WTC11 (cell line): ENCODE results near the gene DNAJC5G. TPM values are rescaled to one million over a fixed set of nuclear protein-coding genes. Genes with fewer than 3 reads are reported as not detected.

ENCODE experiments used
- ATAC-seq: fragments of 200-7000 bp; cut with Tn5 transposase; 2 replicates; pipeline ENCODE4 v1.10.0; 2021; ENCODE audit warnings: mild to moderate bottlenecking, moderate library complexity
- CTCF ChIA-PET: fragments of 300-600 bp; sonication (Branson Sonifier 250); formaldehyde crosslinking; loops from one replicate; lab custom pipeline; 2021; ENCODE audit warnings: antibody characterized with exemption; lab: Charles Lee
- POLR2A ChIA-PET: fragments of 350-600 bp; sonication (Branson Sonifier 250); formaldehyde crosslinking; loops from one replicate; lab custom pipeline; 2021; ENCODE audit warnings: antibody characterized with exemption; lab: Charles Lee
- DNase-seq: peaks from one replicate; pipeline ENCODE4 v3.0.0; 2021; ENCODE audit warnings: low spot score
- H3K27ac Mint-ChIP-seq: 2 replicates; pipeline ENCODE4 v1.8.0; 2021; ENCODE audit warnings: mixed read lengths
- H3K27me3 Mint-ChIP-seq: 2 replicates; pipeline ENCODE4 v1.8.0; 2021; ENCODE audit warnings: low read depth, mild to moderate bottlenecking, moderate library complexity, mixed read lengths
- H3K36me3 Mint-ChIP-seq: 2 replicates; pipeline ENCODE4 v1.8.0; 2021; ENCODE audit warnings: mixed read lengths
- H3K4me1 Mint-ChIP-seq: 2 replicates; pipeline ENCODE4 v1.8.0; 2022; ENCODE audit warnings: mixed read lengths
- H3K4me3 Mint-ChIP-seq: 2 replicates; pipeline ENCODE4 v1.8.0; 2021; ENCODE audit warnings: mild to moderate bottlenecking, moderate library complexity, mixed read lengths
- H3K9me3 Mint-ChIP-seq: 2 replicates; pipeline ENCODE4 v1.8.0; 2021; ENCODE audit warnings: mixed read lengths
- AFF4 ChIP-seq: sonication (generic); formaldehyde crosslinking; IDR thresholded peaks from 2 replicates; pipeline ENCODE4 v1.8.1; 2023; ENCODE audit warnings: mild to moderate bottlenecking, missing genetic modification reagents, borderline replicate concordance
- CREB1 ChIP-seq: sonication (generic); formaldehyde crosslinking; IDR thresholded peaks from 2 replicates; pipeline ENCODE4 v1.8.0; 2023; ENCODE audit warnings: mild to moderate bottlenecking, missing genetic modification reagents
- CREM ChIP-seq: sonication (generic); formaldehyde crosslinking; IDR thresholded peaks from 2 replicates; pipeline ENCODE4 v1.8.1; 2022; ENCODE audit warnings: mild to moderate bottlenecking, missing genetic modification reagents, moderate library complexity
- FOXK1 ChIP-seq: sonication (generic); formaldehyde crosslinking; IDR thresholded peaks from 2 replicates; pipeline ENCODE4 v1.8.0; 2022; ENCODE audit warnings: mild to moderate bottlenecking, moderate library complexity, missing genetic modification reagents
- IRF1 ChIP-seq: sonication (generic); formaldehyde crosslinking; IDR thresholded peaks from 2 replicates; pipeline ENCODE4 v1.8.0; 2023; ENCODE audit warnings: missing genetic modification reagents
- MAX ChIP-seq: sonication (generic); formaldehyde crosslinking; IDR thresholded peaks from 2 replicates; pipeline ENCODE4 v1.8.0; 2022; ENCODE audit warnings: mild to moderate bottlenecking, missing genetic modification reagents
- MLX ChIP-seq: sonication (generic); formaldehyde crosslinking; IDR thresholded peaks from 2 replicates; pipeline ENCODE4 v1.8.1; 2023; ENCODE audit warnings: mild to moderate bottlenecking, missing genetic modification reagents, moderate library complexity
- NFATC4 ChIP-seq: fragments of 250-450 bp; sonication (Bioruptor Pico); IDR thresholded peaks from 2 replicates; pipeline ENCODE4 v1.9.0; 2021; ENCODE audit warnings: mild to moderate bottlenecking
- PRRX2 ChIP-seq: fragments of 250-450 bp; sonication (Bioruptor Pico); IDR thresholded peaks from 2 replicates; pipeline ENCODE4 v1.8.0; 2021; ENCODE audit warnings: mild to moderate bottlenecking
- RELA ChIP-seq: sonication (generic); formaldehyde crosslinking; IDR thresholded peaks from 2 replicates; pipeline ENCODE4 v1.8.1; 2022; ENCODE audit warnings: missing genetic modification reagents, mild to moderate bottlenecking, borderline replicate concordance
- ZNF416 ChIP-seq: fragments of 250-450 bp; sonication (Bioruptor Pico); IDR thresholded peaks from 2 replicates; pipeline ENCODE4 v1.9.0; 2021; ENCODE audit warnings: mild to moderate bottlenecking, inconsistent platforms
- ZNF423 ChIP-seq: fragments of 250-450 bp; sonication (Bioruptor Pico); IDR thresholded peaks from 2 replicates; pipeline ENCODE4 v2.1.2; 2022; ENCODE audit warnings: mild to moderate bottlenecking, moderate library complexity
- ZNF532 ChIP-seq: fragments of 250-450 bp; sonication (Bioruptor Pico); IDR thresholded peaks from 2 replicates; pipeline ENCODE4 v1.9.0; 2021; ENCODE audit warnings: mild to moderate bottlenecking, borderline replicate concordance
- total RNA-seq: library from RNA; stranded (reverse); gene quantifications from 3 replicates; pipeline ENCODE4 v1.2.3, GENCODE V29; 2021
- TF ChIP-seq, protein P1 (sequence below): sonication (generic); formaldehyde crosslinking; IDR thresholded peaks from 2 replicates; pipeline ENCODE4 v1.8.0; 2022; ENCODE audit warnings: mild to moderate bottlenecking, missing genetic modification reagents

The DNAJC5G gene
- total RNA-seq, 1 experiment from 2014 or later: 0.44 TPM

DNA sequence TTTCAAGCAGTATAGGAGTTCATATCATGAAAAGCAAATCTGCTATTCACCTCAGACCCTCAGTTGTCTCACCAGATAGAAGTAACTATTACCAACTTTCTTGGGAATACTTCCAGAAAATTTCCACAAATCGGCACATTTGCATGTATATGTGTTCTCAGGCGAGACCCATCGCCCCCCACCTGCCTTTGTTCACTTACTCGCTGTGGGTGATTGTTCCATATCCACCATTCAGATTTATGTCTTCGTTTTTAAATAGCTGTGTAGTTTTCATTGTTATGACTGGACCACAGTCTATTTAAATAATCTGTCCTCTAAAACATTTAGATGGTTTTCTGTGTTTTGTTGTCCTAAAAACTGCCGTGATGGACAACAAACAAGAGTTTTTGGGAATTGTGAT is 10.2 kb downstream of the DNAJC5G start (continued):
- TF ChIP-seq IRF1 (CRISPR knock-in tag): no peak
- TF ChIP-seq MAX: no peak
- TF ChIP-seq NFATC4: no peak
- TF ChIP-seq MLX (CRISPR knock-in tag): no peak
- TF ChIP-seq, all 79 proteins: peak for 0

DNA sequence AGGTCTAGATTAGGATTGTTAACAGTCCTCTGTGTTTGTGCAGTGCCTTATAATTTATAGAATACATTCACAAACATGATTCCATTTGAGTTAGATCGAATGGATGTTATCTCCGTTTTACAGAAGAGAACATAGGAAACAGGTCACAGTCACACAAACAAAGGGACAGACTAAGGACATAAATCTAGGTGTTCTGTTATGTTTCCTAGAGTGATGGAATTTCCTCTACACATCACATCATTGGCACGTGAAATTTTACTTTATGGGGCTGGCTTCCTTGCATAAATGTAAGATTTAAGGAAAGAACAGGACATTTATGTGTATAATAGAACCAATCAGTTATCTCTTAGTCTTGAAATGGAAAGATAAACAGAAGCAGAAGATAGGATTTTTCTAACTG is 13.4 kb downstream of the DNAJC5G start:
- Mint-ChIP-seq H3K4me3 (no peak overlapping the region), H3K4me1 (peaks cover 38% of the 10 kb centered on the region), H3K9me3 (no peaks in the 10 kb centered on the region), H3K27me3 (no peaks in the 10 kb centered on the region), H3K27ac (no peak overlapping the region), H3K36me3 (no peaks in the 10 kb centered on the region)
- no peak for TF ChIP-seq CREM (CRISPR knock-in tag)
- TF ChIP-seq PRRX2 (CRISPR knock-in tag): no peak
- TF ChIP-seq FOXK1 (CRISPR knock-in tag): no peak
- no peak for TF ChIP-seq ZNF416 (CRISPR knock-in tag)
- TF ChIP-seq RELA (CRISPR knock-in tag): no peak
- TF ChIP-seq ZNF532 (CRISPR knock-in tag): no peak
- TF ChIP-seq AFF4 (CRISPR knock-in tag): no peak
- CTCF ChIA-PET: interaction anchor here (1.0 to 1.5 kb wide), 3 partner anchors 9 to 38 kb away, joined by 5 to 9 read pairs (median 7); no protein-coding TSS in a partner anchor
- POLR2A ChIA-PET: no interaction called here
- ATAC-seq (no peak), DNase-seq (no peak)

DNA sequence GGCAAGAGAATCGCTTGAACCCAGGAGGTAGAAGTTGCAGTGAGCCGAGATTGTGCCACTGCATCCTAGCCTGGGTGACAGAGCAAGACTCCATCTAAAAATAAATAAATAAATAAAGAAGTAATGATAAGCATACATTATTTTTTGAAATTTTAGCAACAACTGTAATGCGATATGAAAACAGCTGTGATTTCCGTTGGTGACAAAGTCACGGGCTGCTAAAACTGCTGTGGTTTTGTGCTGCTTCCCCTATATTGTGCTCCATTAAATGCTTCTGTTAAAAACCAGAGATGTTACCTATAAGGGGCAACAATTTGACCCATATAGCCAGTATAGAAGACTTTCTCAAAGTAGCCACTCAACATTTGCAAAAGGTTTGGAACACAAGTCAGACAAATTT is 15.3 kb downstream of the DNAJC5G start:
- H3K9me3 Mint-ChIP-seq: no peaks in the 10 kb centered on the region
- CTCF ChIA-PET: interaction anchor here (1.5 to 7.9 kb wide), 4 partner anchors 10 to 274 kb away, joined by 9 to 153 read pairs (median 11); partner anchors contain the start of genes KHK, TRIM54 and UCN
- no peak for DNase-seq
- H3K36me3 Mint-ChIP-seq: no peaks in the 10 kb centered on the region
- peaks cover 28% of the 10 kb centered on the region for H3K4me1 Mint-ChIP-seq
- no peaks in the 10 kb centered on the region for H3K27me3 Mint-ChIP-seq
- H3K4me3 Mint-ChIP-seq: no peak overlapping the region
- no peak for ATAC-seq
- no peak overlapping the region for H3K27ac Mint-ChIP-seq
- TF ChIP-seq, protein P1, sequence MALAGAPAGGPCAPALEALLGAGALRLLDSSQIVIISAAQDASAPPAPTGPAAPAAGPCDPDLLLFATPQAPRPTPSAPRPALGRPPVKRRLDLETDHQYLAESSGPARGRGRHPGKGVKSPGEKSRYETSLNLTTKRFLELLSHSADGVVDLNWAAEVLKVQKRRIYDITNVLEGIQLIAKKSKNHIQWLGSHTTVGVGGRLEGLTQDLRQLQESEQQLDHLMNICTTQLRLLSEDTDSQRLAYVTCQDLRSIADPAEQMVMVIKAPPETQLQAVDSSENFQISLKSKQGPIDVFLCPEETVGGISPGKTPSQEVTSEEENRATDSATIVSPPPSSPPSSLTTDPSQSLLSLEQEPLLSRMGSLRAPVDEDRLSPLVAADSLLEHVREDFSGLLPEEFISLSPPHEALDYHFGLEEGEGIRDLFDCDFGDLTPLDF (CRISPR knock-in tag): no peak
- TF ChIP-seq ZNF423 (no peak), CREB1 (CRISPR knock-in tag) (no peak)
- POLR2A ChIA-PET: no interaction called here
